HG03575 (cell line): ENCODE data around the gene SMYD3.

ENCODE experiments used
- ATAC-seq: cut with Tn5 transposase; IDR thresholded peaks from one replicate; pipeline ENCODE4 v1.9.1; 2021; ENCODE audit not compliant: unreplicated experiment, insufficient number of reproducible peaks, low FRiP score; ENCODE audit errors: extremely low read depth

The SMYD3 gene

DNA sequence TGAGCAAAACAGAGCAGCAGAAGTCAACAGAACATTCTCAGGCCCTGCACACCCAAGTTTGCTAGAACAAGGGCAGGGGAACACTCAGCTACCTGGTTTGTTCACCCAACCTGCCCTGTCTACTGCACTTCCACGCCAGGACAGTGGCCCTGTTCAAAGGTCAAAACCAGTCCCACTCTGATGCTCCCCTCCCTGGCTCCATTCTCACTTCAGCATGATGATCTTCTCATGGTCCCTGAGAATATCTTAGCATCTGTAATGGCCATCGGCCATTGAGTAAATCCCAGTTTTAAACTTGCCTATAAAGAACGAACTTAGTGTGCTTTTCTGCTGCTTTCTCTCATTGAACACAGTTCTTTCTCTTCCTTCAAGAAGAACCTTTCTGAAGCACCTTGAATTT lies 293.6 kb downstream of the SMYD3 start:
- ATAC-seq: no peak

- ATAC-seq: no peak
These were observed 294.0 kb downstream of the SMYD3 start for GRCh38 chr1:246213036-246213435.

GRCh38 chr1:246212013-246212412 lies 295.1 kb downstream of the SMYD3 start:
- no peak for ATAC-seq

GRCh38 chr1:246210756-246211155 lies 296.3 kb downstream of the SMYD3 start:
- no peak for ATAC-seq

DNA sequence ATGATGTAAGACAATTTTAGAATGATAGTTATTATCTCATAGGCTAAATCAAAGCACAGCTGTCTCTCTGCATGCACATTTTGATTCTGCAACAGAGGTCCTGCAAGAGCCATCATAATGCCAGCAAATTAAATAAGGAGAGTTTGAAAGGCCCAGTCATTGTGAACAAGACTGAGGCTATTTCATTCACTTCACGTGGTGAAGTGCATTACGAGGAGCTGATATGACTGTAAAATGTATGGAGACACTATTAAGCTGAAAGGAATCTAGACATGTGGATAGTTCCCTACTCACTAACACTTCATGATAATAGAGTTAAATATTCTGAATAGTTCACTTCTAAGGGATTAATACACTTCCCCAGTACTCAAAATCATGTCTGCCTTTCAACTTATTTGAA lies 299.0 kb downstream of the SMYD3 start:
- no peak for ATAC-seq

DNA sequence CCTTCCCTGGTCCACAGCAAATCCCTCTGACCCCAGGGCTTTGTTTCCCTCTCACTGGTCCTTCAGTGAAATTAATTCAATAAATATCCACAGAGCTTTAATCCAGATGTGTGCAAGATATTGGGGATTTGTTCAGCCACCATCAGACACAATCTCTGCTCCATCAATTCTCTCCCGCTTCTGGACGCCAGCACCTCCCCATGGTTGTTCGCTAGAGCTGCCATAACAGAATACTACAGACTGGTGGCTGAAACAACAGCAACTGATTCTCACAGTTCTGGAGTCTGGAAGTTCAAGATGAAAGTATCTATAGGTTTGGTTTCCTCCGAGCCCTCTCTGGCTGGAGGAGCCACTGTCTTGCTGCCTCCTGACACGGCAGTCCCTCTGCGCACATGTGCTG lies 303.9 kb downstream of the SMYD3 start:
- ATAC-seq: no peak

DNA sequence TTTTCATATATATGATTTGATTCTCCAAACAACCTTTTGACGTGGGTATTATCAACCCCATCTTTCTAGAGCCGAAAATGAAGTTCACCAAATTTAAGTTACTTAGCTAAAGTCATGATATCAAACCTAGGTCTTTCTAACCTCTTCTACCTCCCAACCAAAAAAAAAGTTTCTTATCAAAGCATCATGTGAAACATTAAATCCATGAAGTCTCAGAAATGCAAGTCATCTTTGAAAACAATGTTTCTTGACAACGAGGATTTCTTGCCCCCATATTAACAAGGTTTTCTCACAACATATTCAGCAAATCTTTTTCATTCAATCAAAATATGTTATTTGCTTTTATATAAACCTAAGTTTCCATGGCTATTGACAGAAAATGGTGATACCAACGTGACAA lies 306.3 kb downstream of the SMYD3 start:
- no peak for ATAC-seq

DNA sequence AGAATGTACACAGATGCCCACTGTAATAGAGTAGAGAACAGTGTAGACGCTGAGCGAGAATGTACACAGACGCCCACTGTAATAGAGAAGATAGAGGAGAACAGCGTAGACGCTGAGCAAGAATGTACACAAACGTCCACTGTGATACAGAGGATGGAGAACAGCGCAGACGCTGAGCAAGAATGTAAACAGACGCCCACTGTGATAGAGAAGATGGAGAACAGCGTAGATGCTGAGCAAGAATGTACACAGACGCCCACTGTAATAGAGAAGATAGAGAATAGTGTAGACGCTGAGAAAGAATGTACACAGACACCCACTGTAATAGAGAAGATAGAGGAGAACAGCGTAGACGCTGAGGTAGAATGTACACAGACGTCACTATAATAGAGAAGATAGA lies 306.9 kb downstream of the SMYD3 start:
- ATAC-seq: no peak

GRCh38 chr1:246199086-246199645 lies 307.9 kb downstream of the SMYD3 start:
- no peak for ATAC-seq

GRCh38 chr1:246198115-246198816 lies 308.8 kb downstream of the SMYD3 start:
- no peak for ATAC-seq

- ATAC-seq: no peak
These were observed 310.0 kb downstream of the SMYD3 start for GRCh38 chr1:246197076-246197475.

DNA sequence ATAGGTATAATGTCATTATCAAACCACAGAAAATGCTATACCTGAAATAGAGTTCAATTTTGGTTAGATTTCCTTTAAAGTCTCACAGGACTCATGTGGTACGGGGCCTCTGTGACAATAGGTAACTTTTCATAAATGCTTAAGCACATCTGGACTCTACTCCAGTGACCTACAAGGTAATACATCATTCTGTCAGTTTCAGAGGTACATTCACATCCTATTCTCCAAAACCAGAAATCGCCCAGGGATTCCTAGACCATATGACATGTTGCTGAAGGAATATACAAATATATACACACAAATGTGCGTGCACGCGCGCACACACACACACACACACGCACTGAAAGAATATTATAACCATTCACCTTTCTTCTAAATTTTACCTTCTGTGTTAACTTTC lies 311.8 kb downstream of the SMYD3 start:
- no peak for ATAC-seq

GRCh38 chr1:246193537-246193936 lies 313.5 kb downstream of the SMYD3 start:
- no peak for ATAC-seq

DNA sequence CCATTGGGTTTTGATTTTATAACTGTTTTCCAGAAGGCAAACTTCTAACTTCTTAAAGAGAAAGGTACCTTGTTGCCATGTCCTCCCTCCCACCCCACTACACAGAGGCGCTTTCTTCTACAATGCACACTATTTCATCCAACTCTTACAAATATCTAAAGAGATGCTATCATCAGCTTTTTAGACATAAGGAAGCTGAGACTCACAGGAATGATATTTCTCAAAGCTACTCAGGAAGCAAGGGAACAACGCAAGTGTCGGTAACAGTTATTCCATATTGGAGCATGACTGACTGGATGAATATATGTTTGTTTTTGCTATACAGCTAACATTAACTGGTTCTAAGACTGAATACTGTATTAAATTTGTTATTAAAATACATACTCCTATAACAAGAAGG lies 318.0 kb downstream of the SMYD3 start:
- no peak for ATAC-seq

DNA sequence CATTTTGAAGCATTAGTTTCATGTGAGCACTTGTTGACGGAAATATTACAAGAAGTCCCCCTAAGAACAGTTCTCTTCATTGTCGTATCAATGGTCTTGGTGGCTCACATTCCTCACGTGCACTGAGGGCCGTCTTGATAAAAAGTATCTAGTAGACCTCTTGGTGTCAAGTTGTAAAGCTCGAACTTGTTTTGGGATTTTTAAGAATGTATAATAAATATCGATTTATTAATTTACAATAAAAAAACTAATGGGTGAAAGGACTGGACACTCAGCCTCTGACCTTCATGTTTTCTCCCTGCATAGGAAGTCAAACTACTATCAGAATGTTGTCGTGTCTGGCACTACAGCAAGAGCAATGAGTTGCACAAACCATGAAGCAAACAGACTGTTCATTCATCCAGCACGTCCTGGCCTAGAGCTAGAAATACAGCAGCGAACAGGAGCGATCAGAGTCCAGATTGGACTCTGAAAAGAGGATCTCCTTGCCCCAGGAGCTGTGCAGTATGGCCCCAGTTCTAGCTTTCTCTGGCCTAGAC lies 319.2 kb downstream of the SMYD3 start:
- ATAC-seq: no peak

DNA sequence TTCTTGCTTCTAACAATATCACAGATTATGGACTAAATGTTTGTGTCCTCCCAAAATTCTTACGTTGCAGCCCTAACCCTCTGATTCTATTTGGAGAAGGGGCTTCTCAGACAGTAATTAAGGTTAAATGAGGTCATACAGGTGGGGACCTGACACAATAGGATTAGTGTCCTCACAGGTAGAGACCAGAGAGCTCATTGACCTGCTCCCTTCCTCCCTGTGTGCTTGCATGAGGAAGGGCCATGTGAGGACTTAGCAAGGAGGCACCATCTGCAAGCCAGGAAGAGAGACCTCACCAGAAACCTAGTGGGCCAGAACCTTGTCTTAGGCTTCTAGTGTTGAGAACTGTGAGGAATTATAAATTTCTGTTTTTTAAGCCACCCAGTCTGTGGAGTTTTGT lies 322.6 kb downstream of the SMYD3 start:
- no peak for ATAC-seq

DNA sequence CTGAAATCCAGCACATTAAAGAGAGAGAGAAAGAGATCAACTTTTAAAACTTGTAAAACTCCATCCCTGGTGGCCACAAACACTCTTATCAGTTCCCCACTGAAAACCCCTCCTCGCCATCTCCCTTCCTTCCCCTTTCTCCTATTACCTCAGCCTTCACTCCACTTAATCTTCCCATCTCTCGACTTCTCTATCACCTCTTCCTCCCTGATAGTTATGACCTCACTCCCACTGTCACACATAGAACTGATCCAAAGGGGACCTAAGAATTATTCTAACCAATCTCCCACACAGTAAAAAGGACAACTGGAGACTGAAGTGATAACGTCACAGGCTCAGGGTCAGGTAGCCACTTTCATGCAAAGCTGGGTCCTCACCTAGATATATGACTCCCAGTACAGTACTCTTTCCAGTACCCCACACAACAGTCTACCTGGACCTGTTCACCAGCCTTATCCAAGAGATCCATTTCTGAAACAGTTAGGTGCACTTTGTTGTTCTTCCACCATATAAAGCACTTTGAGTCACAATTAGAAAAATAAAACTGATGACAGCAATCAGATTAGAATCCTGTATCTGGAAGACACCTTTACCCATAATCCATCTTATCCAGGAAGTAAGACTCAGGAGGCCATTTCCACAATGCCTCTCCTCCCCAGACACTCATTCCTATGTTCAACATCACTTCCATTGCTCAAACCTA lies 324.8 kb downstream of the SMYD3 start:
- no peak for ATAC-seq

DNA sequence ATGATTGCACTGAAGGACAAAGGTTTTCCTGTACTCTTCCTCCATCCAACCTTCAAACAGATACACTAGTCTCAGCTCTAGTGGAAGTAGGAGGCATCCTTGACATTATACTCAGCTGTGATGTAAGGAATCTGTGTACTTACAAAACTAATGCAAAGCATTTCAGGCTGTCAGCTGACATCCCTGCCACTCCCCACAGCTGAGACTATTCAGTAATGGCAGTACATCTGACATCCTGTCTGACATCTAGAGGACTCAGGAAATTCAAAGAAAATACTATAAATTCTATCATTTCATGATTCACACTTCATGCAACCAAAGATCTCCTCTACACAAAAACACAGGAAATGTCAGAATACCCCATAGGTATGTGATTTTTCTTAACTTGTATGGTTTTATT lies 325.8 kb downstream of the SMYD3 start:
- no peak for ATAC-seq

DNA sequence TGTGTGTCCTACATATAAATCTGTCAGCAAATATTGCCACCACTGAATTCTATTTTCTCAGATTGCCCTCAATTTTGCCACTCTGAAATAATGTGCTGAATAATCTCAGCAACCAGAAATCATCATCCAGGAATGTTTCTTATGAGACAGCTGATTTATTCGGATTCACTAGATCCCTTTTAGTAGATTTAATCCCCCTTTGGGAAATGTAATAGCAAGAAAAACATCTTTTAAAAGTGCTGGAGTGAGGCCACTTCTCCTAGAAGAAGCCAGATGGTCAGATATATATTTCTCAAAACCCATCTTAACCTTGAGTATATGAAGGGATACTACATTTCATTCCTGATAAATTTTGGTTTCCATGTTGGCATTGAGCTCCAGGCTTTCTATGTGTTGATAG lies 327.7 kb downstream of the SMYD3 start:
- no peak for ATAC-seq

DNA sequence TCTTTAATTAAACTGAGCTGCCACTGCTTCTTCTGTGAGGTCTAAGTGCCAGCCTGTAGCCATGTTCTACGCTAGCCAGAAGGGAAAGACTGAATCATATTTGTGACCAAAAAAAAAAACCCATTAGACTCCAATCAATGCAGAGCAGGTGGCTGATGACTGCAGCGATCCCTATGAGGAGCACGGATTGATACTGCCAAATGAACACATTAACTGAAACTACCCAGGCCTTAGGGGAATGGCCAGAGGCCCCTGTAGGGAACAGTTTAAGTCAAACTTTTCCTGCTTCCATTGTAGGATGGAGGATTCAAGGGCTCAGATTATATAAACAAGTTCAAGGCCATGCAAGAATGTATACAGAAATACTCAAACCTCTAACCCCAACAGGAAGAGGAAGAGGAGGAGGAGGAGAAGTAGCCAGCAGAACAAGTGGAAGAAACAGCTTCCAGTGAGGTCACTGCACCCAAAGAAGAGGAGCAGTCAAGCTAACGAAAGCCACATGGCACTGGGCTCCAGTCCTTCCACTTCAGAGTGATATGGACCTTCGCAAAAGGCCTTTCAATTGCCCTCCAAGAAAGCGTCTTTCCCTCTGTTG lies 328.3 kb downstream of the SMYD3 start:
- no peak for ATAC-seq
